Panc1 (cell line): ENCODE results near the gene PPM1B.

Experiments used
- POLR2AphosphoS5 ChIP-seq: IDR thresholded peaks from 2 replicates; pipeline ENCODE4 v1.6.1; 2012; ENCODE audit warnings: mild to moderate bottlenecking, low read depth, low read length, moderate library complexity
- SIN3A ChIP-seq: IDR thresholded peaks from 2 replicates; pipeline ENCODE4 v1.6.1; 2012; ENCODE audit warnings: low read depth, mild to moderate bottlenecking, low read length, moderate library complexity, borderline replicate concordance; ENCODE audit not compliant: insufficient read depth
- TCF7L2 ChIP-seq: IDR thresholded peaks from 2 replicates; pipeline ENCODE4 v1.6.1; 2011; ENCODE audit warnings: mild to moderate bottlenecking, low read depth, low read length, inconsistent platforms
- TF ChIP-seq, protein P1 (sequence below): fragments of 450-650 bp; IDR thresholded peaks from 2 replicates; pipeline ENCODE4 v1.5.1; 2017; ENCODE audit warnings: mild to moderate bottlenecking
- TF ChIP-seq, protein P2 (sequence below), 2 experiments: IDR thresholded peaks; 2 replicates each; pipeline ENCODE4 v1.6.1; 2011 to 2012; ENCODE audit warnings: low read depth in 2 of 2, control low read depth in 1 of 2, low read length in 1 of 2, mild to moderate bottlenecking in 1 of 2, moderate library complexity in 1 of 2; ENCODE audit not compliant: insufficient read depth in 1 of 2

DNA sequence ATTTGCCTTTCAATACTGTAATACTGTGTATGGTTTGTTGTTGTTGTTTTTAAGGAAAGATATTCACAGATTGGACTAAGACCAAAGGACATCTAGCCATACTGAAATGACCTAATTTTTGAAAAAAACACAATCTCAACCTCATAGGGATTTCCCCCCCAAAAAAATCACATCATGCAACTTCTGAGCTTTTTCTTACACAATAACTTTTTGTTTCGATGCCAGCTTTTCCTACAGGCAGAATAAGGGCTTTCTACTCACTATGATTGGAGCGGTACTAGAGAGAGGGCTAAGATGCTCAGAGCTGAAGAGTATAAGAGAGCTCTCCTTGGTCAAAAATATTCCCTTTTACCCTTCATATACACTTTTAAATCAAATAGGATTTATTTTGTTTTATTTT lies 74.2 kb downstream of the PPM1B start:
- TF ChIP-seq, protein P1, sequence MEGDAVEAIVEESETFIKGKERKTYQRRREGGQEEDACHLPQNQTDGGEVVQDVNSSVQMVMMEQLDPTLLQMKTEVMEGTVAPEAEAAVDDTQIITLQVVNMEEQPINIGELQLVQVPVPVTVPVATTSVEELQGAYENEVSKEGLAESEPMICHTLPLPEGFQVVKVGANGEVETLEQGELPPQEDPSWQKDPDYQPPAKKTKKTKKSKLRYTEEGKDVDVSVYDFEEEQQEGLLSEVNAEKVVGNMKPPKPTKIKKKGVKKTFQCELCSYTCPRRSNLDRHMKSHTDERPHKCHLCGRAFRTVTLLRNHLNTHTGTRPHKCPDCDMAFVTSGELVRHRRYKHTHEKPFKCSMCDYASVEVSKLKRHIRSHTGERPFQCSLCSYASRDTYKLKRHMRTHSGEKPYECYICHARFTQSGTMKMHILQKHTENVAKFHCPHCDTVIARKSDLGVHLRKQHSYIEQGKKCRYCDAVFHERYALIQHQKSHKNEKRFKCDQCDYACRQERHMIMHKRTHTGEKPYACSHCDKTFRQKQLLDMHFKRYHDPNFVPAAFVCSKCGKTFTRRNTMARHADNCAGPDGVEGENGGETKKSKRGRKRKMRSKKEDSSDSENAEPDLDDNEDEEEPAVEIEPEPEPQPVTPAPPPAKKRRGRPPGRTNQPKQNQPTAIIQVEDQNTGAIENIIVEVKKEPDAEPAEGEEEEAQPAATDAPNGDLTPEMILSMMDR: no peak
- TF ChIP-seq POLR2AphosphoS5: no peak
- no peak for TF ChIP-seq SIN3A
- TF ChIP-seq, protein P2, sequence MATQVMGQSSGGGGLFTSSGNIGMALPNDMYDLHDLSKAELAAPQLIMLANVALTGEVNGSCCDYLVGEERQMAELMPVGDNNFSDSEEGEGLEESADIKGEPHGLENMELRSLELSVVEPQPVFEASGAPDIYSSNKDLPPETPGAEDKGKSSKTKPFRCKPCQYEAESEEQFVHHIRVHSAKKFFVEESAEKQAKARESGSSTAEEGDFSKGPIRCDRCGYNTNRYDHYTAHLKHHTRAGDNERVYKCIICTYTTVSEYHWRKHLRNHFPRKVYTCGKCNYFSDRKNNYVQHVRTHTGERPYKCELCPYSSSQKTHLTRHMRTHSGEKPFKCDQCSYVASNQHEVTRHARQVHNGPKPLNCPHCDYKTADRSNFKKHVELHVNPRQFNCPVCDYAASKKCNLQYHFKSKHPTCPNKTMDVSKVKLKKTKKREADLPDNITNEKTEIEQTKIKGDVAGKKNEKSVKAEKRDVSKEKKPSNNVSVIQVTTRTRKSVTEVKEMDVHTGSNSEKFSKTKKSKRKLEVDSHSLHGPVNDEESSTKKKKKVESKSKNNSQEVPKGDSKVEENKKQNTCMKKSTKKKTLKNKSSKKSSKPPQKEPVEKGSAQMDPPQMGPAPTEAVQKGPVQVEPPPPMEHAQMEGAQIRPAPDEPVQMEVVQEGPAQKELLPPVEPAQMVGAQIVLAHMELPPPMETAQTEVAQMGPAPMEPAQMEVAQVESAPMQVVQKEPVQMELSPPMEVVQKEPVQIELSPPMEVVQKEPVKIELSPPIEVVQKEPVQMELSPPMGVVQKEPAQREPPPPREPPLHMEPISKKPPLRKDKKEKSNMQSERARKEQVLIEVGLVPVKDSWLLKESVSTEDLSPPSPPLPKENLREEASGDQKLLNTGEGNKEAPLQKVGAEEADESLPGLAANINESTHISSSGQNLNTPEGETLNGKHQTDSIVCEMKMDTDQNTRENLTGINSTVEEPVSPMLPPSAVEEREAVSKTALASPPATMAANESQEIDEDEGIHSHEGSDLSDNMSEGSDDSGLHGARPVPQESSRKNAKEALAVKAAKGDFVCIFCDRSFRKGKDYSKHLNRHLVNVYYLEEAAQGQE (IDR thresholded peaks at IDR 0.05; ENCODE audit: insufficient read depth in 1 of 2, low read depth in 2 of 2, low read length in 1 of 2): no peak
- no peak for TF ChIP-seq TCF7L2
